WTC11 (cell line): Measurements from ENCODE around the gene OR51B2.
"Not testable (repeated sequence)": the region's sequence is repeated elsewhere in the genome, so short reads cannot be mapped to it uniquely, and the experiment has no call there.

Experiments
- CREB1 ChIP-seq: sonication (generic); formaldehyde crosslinking; IDR thresholded peaks from 2 replicates; pipeline ENCODE4 v1.8.0; 2023; ENCODE audit warnings: mild to moderate bottlenecking, missing genetic modification reagents
- NFATC4 ChIP-seq: fragments of 250-450 bp; sonication (Bioruptor Pico); IDR thresholded peaks from 2 replicates; pipeline ENCODE4 v1.9.0; 2021; ENCODE audit warnings: mild to moderate bottlenecking
- ZNF423 ChIP-seq: fragments of 250-450 bp; sonication (Bioruptor Pico); IDR thresholded peaks from 2 replicates; pipeline ENCODE4 v2.1.2; 2022; ENCODE audit warnings: mild to moderate bottlenecking, moderate library complexity
- TF ChIP-seq, protein P1 (sequence below): fragments of 200-600 bp; IDR thresholded peaks from 2 replicates; pipeline ENCODE4 v1.8.0; 2022; ENCODE audit warnings: antibody characterized with exemption
- TF ChIP-seq, protein P2 (sequence below): sonication (generic); formaldehyde crosslinking; IDR thresholded peaks from 2 replicates; pipeline ENCODE4 v1.8.1; 2022; ENCODE audit warnings: low read depth, missing genetic modification reagents, borderline replicate concordance
- TF ChIP-seq, protein P3 (sequence below): sonication (generic); formaldehyde crosslinking; IDR thresholded peaks from 2 replicates; pipeline ENCODE4 v1.8.1; 2022; ENCODE audit warnings: missing genetic modification reagents, borderline replicate concordance
- TF ChIP-seq, protein P4 (sequence below): sonication (generic); formaldehyde crosslinking; IDR thresholded peaks from 2 replicates; pipeline ENCODE4 v1.8.1; 2022; ENCODE audit warnings: low read depth, mild to moderate bottlenecking, moderate library complexity, missing genetic modification reagents, borderline replicate concordance

DNA sequence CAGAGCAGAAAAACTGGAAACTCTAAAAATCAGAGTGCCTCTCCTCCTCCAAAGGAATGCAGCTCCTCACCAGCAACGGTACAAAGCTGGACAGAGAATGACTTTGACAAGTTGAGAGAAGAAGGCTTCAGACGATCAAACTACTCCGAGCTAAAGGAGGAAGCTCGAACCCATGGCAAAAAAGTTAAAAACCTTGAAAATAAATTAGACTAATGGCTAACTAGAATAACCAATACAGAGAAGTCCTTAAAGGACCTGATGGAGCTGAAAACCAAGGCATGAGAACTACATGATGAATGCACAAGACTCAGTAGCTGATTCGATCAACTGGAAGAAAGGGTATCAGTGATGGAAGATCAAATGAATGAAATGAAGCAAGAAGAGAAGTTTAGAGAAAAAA, 31.9 kb upstream of the OR51B2 start:
- TF ChIP-seq, protein P1, sequence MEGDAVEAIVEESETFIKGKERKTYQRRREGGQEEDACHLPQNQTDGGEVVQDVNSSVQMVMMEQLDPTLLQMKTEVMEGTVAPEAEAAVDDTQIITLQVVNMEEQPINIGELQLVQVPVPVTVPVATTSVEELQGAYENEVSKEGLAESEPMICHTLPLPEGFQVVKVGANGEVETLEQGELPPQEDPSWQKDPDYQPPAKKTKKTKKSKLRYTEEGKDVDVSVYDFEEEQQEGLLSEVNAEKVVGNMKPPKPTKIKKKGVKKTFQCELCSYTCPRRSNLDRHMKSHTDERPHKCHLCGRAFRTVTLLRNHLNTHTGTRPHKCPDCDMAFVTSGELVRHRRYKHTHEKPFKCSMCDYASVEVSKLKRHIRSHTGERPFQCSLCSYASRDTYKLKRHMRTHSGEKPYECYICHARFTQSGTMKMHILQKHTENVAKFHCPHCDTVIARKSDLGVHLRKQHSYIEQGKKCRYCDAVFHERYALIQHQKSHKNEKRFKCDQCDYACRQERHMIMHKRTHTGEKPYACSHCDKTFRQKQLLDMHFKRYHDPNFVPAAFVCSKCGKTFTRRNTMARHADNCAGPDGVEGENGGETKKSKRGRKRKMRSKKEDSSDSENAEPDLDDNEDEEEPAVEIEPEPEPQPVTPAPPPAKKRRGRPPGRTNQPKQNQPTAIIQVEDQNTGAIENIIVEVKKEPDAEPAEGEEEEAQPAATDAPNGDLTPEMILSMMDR = not testable (repeated sequence)
- TF ChIP-seq NFATC4 (CRISPR knock-in tag); ZNF423 (CRISPR knock-in tag); CREB1: not testable (repeated sequence)
- TF ChIP-seq, protein P2, sequence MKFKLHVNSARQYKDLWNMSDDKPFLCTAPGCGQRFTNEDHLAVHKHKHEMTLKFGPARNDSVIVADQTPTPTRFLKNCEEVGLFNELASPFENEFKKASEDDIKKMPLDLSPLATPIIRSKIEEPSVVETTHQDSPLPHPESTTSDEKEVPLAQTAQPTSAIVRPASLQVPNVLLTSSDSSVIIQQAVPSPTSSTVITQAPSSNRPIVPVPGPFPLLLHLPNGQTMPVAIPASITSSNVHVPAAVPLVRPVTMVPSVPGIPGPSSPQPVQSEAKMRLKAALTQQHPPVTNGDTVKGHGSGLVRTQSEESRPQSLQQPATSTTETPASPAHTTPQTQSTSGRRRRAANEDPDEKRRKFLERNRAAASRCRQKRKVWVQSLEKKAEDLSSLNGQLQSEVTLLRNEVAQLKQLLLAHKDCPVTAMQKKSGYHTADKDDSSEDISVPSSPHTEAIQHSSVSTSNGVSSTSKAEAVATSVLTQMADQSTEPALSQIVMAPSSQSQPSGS = not testable (repeated sequence)
- TF ChIP-seq, protein P3, sequence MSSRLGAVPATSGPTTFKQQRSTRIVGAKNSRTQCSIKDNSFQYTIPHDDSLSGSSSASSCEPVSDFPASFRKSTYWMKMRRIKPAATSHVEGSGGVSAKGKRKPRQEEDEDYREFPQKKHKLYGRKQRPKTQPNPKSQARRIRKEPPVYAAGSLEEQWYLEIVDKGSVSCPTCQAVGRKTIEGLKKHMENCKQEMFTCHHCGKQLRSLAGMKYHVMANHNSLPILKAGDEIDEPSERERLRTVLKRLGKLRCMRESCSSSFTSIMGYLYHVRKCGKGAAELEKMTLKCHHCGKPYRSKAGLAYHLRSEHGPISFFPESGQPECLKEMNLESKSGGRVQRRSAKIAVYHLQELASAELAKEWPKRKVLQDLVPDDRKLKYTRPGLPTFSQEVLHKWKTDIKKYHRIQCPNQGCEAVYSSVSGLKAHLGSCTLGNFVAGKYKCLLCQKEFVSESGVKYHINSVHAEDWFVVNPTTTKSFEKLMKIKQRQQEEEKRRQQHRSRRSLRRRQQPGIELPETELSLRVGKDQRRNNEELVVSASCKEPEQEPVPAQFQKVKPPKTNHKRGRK (CRISPR knock-in tag) = not testable (repeated sequence)
- TF ChIP-seq, protein P4, sequence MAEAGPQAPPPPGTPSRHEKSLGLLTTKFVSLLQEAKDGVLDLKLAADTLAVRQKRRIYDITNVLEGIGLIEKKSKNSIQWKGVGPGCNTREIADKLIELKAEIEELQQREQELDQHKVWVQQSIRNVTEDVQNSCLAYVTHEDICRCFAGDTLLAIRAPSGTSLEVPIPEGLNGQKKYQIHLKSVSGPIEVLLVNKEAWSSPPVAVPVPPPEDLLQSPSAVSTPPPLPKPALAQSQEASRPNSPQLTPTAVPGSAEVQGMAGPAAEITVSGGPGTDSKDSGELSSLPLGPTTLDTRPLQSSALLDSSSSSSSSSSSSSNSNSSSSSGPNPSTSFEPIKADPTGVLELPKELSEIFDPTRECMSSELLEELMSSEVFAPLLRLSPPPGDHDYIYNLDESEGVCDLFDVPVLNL = not testable (repeated sequence)
